OCI-LY1 (cell line): Measurements from ENCODE around the gene ZNF547.
"Not testable (repeated sequence)": the region's sequence is repeated elsewhere in the genome, so short reads cannot be mapped to it uniquely, and the experiment has no call there.

ENCODE experiments used
- EZH2 ChIP-seq: fragments of 200-600 bp; sonication (generic), shearing (Covaris generic); IDR thresholded peaks from 2 replicates; pipeline ENCODE4 v1.8.0; 2017; ENCODE audit warnings: borderline replicate concordance, mixed run types, mild to moderate bottlenecking, antibody characterized with exemption, low read length, moderate library complexity, mixed read lengths
- TF ChIP-seq, protein P1 (sequence below): fragments of 200-600 bp; sonication (generic), shearing (Covaris generic); IDR thresholded peaks from 2 replicates; pipeline ENCODE4 v1.5.1; 2017; ENCODE audit warnings: mild to moderate bottlenecking, antibody characterized with exemption, low read length, moderate library complexity, mixed read lengths

DNA sequence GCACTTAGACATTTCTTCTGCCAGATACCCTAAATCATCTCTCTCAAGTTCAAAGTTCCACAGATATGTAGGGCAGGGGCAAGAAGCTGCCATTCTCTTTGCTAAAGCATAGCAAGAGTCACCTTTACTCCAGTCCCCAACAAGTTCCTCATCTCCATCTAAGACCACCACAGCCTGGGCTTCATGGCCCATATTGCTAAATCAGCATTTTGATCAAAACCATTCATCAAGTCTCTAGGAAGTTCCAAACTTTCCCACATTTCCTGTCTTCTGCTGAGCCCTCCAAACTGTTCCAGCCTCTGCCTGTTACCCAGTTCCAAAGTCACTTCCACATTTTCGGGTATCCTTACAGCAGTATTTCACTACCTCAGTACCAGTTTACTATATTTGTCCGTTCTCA lies 11.3 kb downstream of the ZNF547 start:
- not testable (repeated sequence) for TF ChIP-seq EZH2
- TF ChIP-seq, protein P1, sequence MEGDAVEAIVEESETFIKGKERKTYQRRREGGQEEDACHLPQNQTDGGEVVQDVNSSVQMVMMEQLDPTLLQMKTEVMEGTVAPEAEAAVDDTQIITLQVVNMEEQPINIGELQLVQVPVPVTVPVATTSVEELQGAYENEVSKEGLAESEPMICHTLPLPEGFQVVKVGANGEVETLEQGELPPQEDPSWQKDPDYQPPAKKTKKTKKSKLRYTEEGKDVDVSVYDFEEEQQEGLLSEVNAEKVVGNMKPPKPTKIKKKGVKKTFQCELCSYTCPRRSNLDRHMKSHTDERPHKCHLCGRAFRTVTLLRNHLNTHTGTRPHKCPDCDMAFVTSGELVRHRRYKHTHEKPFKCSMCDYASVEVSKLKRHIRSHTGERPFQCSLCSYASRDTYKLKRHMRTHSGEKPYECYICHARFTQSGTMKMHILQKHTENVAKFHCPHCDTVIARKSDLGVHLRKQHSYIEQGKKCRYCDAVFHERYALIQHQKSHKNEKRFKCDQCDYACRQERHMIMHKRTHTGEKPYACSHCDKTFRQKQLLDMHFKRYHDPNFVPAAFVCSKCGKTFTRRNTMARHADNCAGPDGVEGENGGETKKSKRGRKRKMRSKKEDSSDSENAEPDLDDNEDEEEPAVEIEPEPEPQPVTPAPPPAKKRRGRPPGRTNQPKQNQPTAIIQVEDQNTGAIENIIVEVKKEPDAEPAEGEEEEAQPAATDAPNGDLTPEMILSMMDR = not testable (repeated sequence)
